Measurements from ENCODE around the gene PLD2. TPM values are rescaled to one million over a fixed set of nuclear protein-coding genes. Genes with fewer than 3 reads are reported as not detected.

PLD2 gene
- polyA plus RNA-seq, 2 donors: 66.9 to 67.4 TPM

GRCh38 chr17:4772235-4772613 is 34.7 kb upstream of the PLD2 start:
- H3K27me3 ChIP-seq (ENCODE audit: control insufficient read depth in 1 of 2, insufficient read depth in 2 of 2, low read length in 2 of 2): peaks cover 0 to 3% of the 10 kb centered on the region in 2 donors
- 60 to 62% methylated on average over 10 of the region's 10 CpGs for WGBS, 2 donors
- H3K4me1 ChIP-seq (ENCODE audit: control insufficient read depth in 2 of 2, insufficient read depth in 2 of 2, low read length in 1 of 2): peaks cover 0 to 5% of the 10 kb centered on the region in 2 donors
- H3K9me3 ChIP-seq (ENCODE audit: control insufficient read depth in 2 of 2, insufficient read depth in 1 of 2, low read depth in 1 of 2, low read length in 1 of 2): no peaks in the 10 kb centered on the region
- no peaks in the 10 kb centered on the region for H3K36me3 ChIP-seq (ENCODE audit: control insufficient read depth in 2 of 2, insufficient read depth in 2 of 2, low read length in 1 of 2)
- no peak overlapping the region for H3K4me3 ChIP-seq (ENCODE audit: low read depth in 1 of 2, low read length in 2 of 2)
- H3K27ac ChIP-seq (ENCODE audit: low read depth in 2 of 2, low read length in 1 of 2): no peak overlapping the region

DNA sequence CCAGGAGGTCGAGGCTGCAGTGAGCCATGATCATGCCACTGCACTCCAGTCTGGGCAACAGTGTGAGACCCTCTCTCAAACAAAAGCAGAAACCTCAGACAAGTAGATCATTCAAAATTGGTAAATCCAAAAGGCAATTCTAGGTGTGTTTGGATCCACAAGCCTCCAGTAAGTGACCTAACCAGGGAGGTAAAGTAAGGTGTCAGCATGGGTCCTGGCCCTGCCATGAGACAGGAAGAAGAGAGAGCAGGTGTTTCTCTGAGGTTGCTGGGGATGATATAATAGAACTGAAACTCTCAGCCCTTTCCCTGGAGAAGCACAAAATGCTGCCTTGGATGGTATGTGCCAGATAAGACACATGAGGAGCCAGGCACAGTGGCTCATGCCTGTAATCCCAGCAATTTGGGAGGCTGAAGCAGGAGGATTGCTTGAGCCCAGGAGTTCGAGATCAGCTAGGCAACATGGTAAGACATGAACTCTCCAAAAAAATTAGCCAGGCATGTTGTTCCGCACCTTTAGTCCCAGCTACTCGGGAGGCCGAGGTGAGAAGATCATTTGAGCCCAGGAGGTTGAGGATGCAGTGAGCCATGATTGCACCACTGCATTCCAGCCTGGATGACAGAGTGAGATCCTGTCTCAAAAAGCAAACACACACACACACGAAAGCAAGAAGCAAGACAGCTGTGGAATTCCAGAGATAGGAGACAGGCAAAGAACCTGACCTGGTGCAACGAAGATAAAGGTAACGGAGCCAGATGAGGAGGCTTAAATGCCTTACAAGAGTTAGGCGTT is 28.8 kb upstream of the PLD2 start:
- peaks cover 0 to 4% of the 10 kb centered on the region in 2 donors for H3K9me3 ChIP-seq (ENCODE audit: control insufficient read depth in 2 of 2, insufficient read depth in 1 of 2, low read depth in 1 of 2, low read length in 1 of 2)
- no peaks in the 10 kb centered on the region for H3K36me3 ChIP-seq (ENCODE audit: control insufficient read depth in 2 of 2, insufficient read depth in 2 of 2, low read length in 1 of 2)
- no peaks in the 10 kb centered on the region for H3K4me1 ChIP-seq (ENCODE audit: control insufficient read depth in 2 of 2, insufficient read depth in 2 of 2, low read length in 1 of 2)
- WGBS, 2 donors: 62 to 69% methylated on average over 9 of the region's 9 CpGs
- no peak overlapping the region for H3K27ac ChIP-seq (ENCODE audit: low read depth in 2 of 2, low read length in 1 of 2)
- no peak overlapping the region for H3K4me3 ChIP-seq (ENCODE audit: low read depth in 1 of 2, low read length in 2 of 2)
- H3K27me3 ChIP-seq (ENCODE audit: control insufficient read depth in 1 of 2, insufficient read depth in 2 of 2, low read length in 2 of 2): peaks cover 0 to 6% of the 10 kb centered on the region in 2 donors

GRCh38 chr17:4780325-4780955 is 26.5 kb upstream of the PLD2 start:
- Histone ChIP-seq H3K4me1 (ENCODE audit: control insufficient read depth in 2 of 2, insufficient read depth in 2 of 2, low read length in 1 of 2) (peaks cover 0 to 1% of the 10 kb centered on the region in 2 donors), H3K4me3 (ENCODE audit: low read depth in 1 of 2, low read length in 2 of 2) (no peak overlapping the region), H3K9me3 (ENCODE audit: control insufficient read depth in 2 of 2, insufficient read depth in 1 of 2, low read depth in 1 of 2, low read length in 1 of 2) (peaks cover 0 to 4% of the 10 kb centered on the region in 2 donors), H3K27ac (ENCODE audit: low read depth in 2 of 2, low read length in 1 of 2) (no peak overlapping the region), H3K36me3 (ENCODE audit: control insufficient read depth in 2 of 2, insufficient read depth in 2 of 2, low read length in 1 of 2) (no peaks in the 10 kb centered on the region), H3K27me3 (ENCODE audit: control insufficient read depth in 1 of 2, insufficient read depth in 2 of 2, low read length in 2 of 2) (peaks cover 0 to 3% of the 10 kb centered on the region in 2 donors)
- 77 to 78% methylated on average over 11 of the region's 11 CpGs for WGBS, 2 donors

DNA sequence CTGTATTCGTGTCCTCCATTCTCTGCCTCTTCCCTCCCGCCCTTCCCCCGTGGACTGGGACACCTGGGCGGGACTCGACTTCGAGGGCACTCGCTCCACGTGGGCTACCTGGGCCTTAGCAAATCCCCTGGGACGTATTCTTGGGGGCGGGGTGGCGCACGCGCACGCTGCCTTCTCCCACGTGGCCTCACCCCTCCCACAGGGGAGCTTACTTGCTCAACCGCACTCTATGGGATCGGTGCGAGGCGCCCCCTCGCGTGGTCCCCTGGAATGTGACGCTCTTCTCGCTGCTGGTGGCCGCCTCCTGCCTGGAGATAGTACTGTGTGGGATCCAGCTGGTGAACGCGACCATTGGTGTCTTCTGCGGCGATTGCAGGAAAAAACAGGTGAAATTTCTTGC is 24.3 kb upstream of the PLD2 start:
- Histone ChIP-seq H3K27me3 (ENCODE audit: control insufficient read depth in 1 of 2, insufficient read depth in 2 of 2, low read length in 2 of 2) (peaks cover 0 to 3% of the 10 kb centered on the region in 2 donors), H3K27ac (ENCODE audit: low read depth in 2 of 2, low read length in 1 of 2) (no peak overlapping the region), H3K4me1 (ENCODE audit: control insufficient read depth in 2 of 2, insufficient read depth in 2 of 2, low read length in 1 of 2) (peaks cover 6 to 7% of the 10 kb centered on the region in 2 donors), H3K9me3 (ENCODE audit: control insufficient read depth in 2 of 2, insufficient read depth in 1 of 2, low read depth in 1 of 2, low read length in 1 of 2) (peaks cover 0 to 4% of the 10 kb centered on the region in 2 donors), H3K4me3 (ENCODE audit: low read depth in 1 of 2, low read length in 2 of 2) (no peak overlapping the region), H3K36me3 (ENCODE audit: control insufficient read depth in 2 of 2, insufficient read depth in 2 of 2, low read length in 1 of 2) (no peaks in the 10 kb centered on the region)
- WGBS, 2 donors: 38 to 42% methylated on average over 28 of the region's 28 CpGs

- Histone ChIP-seq H3K27me3 (ENCODE audit: control insufficient read depth in 1 of 2, insufficient read depth in 2 of 2, low read length in 2 of 2) (peaks cover 0 to 3% of the 10 kb centered on the region in 2 donors), H3K4me1 (ENCODE audit: control insufficient read depth in 2 of 2, insufficient read depth in 2 of 2, low read length in 1 of 2) (peaks cover 13 to 15% of the 10 kb centered on the region in 2 donors), H3K27ac (ENCODE audit: low read depth in 2 of 2, low read length in 1 of 2) (no peak overlapping the region), H3K36me3 (ENCODE audit: control insufficient read depth in 2 of 2, insufficient read depth in 2 of 2, low read length in 1 of 2) (no peaks in the 10 kb centered on the region), H3K9me3 (ENCODE audit: control insufficient read depth in 2 of 2, insufficient read depth in 1 of 2, low read depth in 1 of 2, low read length in 1 of 2) (peaks cover 0 to 4% of the 10 kb centered on the region in 2 donors), H3K4me3 (ENCODE audit: low read depth in 1 of 2, low read length in 2 of 2) (peak overlapping the region; percentile 3 to 13)
- 18 to 22% methylated on average over 61 of the region's 61 CpGs for WGBS, 2 donors
Measured at GRCh38 chr17:4785311-4786105, 21.4 kb upstream of the PLD2 start.

DNA sequence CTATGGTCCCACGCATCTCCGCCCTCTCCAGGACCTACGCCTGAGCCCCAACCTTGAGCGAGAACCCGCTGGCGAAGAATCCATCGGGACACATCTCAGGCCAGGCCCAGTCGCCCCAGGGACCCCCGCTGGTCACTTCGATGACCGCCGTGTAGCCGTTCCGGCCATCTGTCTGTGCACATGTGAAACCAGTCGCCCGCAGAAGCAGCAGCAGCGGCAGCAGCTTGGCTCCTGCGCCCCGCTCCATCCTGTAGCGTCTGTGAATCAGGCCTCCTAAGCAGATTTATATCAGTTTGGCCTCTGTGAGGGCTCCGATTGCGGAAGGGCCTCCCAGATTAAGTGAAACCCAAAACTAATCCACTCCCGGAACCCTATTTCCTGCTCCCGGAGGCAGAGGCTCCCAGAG is 20.8 kb upstream of the PLD2 start, which contains the start of gene VMO1:
VMO1 (minus strand) TSS at position 259 of the 406 bp plus-strand sequence; CDS start at position 247, 12 bp downstream.
- Histone ChIP-seq H3K27me3 (ENCODE audit: control insufficient read depth in 1 of 2, insufficient read depth in 2 of 2, low read length in 2 of 2) (peaks cover 0 to 3% of the 10 kb centered on the region in 2 donors), H3K4me1 (ENCODE audit: control insufficient read depth in 2 of 2, insufficient read depth in 2 of 2, low read length in 1 of 2) (peaks cover 13 to 15% of the 10 kb centered on the region in 2 donors), H3K27ac (ENCODE audit: low read depth in 2 of 2, low read length in 1 of 2) (peak within 1 kb of the TSS in 1 of 2 donors; percentile 50), H3K36me3 (ENCODE audit: control insufficient read depth in 2 of 2, insufficient read depth in 2 of 2, low read length in 1 of 2) (no peaks in the 10 kb centered on the region), H3K9me3 (ENCODE audit: control insufficient read depth in 2 of 2, insufficient read depth in 1 of 2, low read depth in 1 of 2, low read length in 1 of 2) (peaks cover 0 to 4% of the 10 kb centered on the region in 2 donors), H3K4me3 (ENCODE audit: low read depth in 1 of 2, low read length in 2 of 2) (peak within 1 kb of the TSS; percentile 3 to 16)
- 16 to 19% methylated on average over 24 of the region's 24 CpGs for WGBS, 2 donors

DNA sequence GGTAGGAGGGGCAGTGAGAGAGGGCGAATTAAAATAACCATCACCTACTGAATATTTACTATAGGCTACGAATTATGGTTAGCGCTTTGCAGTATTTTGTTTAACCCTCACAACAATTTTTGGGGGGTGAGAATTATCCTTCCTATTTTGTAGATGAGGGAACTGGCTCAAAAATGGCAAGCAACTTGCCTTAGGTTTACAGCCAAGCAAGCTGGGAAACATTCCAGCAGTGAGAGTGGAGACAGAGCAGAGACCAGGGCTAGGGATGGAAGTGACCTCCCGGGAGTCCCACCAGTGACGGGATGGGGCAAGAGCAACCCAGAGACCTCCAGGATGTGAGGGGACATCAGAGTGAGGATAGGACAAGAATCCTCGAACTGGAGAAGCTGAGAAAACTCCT is 20.4 kb upstream of the PLD2 start:
- no peaks in the 10 kb centered on the region for H3K36me3 ChIP-seq (ENCODE audit: control insufficient read depth in 2 of 2, insufficient read depth in 2 of 2, low read length in 1 of 2)
- peak overlapping the region in 1 of 2 donors; percentile 16 for H3K4me3 ChIP-seq (ENCODE audit: low read depth in 1 of 2, low read length in 2 of 2)
- peak overlapping the region in 1 of 2 donors; percentile 50 for H3K27ac ChIP-seq (ENCODE audit: low read depth in 2 of 2, low read length in 1 of 2)
- peaks cover 0 to 4% of the 10 kb centered on the region in 2 donors for H3K9me3 ChIP-seq (ENCODE audit: control insufficient read depth in 2 of 2, insufficient read depth in 1 of 2, low read depth in 1 of 2, low read length in 1 of 2)
- H3K4me1 ChIP-seq (ENCODE audit: control insufficient read depth in 2 of 2, insufficient read depth in 2 of 2, low read length in 1 of 2): peaks cover 13 to 15% of the 10 kb centered on the region in 2 donors
- 19 to 35% methylated on average over 6 of the region's 6 CpGs for WGBS, 2 donors
- peaks cover 0 to 3% of the 10 kb centered on the region in 2 donors for H3K27me3 ChIP-seq (ENCODE audit: control insufficient read depth in 1 of 2, insufficient read depth in 2 of 2, low read length in 2 of 2)

DNA sequence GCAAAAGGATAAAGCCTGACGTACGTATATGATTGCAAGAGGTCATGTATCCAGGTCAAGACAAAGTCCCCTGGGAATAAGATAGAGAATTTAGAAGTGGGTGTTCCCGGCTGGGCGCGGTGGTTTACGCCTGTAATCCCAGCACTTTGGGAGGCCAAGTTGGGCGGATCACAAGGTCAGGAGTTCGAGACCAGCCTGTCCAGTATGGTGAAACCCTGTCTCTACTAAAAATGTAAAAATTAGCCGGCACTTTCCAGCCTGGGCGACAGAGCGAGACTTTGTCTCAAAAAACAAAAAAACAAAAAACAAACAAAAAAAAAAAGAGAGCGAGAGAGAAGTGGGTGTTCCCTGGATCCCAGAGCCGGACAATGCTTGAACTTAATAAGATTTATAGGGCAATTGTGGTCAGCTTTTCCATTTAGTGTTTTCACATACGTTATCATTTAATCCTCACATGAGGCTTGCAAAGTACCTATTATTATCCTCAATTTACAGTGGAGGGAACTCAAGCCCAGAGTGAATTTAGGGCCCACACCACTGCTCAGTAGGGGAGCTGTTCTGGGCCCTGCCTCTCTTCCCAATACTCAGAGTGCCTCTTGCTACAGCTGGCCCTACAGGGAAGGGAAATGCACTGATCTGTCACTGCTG is 18.7 kb upstream of the PLD2 start:
- H3K36me3 ChIP-seq (ENCODE audit: control insufficient read depth in 2 of 2, insufficient read depth in 2 of 2, low read length in 1 of 2): no peaks in the 10 kb centered on the region
- H3K9me3 ChIP-seq (ENCODE audit: control insufficient read depth in 2 of 2, insufficient read depth in 1 of 2, low read depth in 1 of 2, low read length in 1 of 2): no peaks in the 10 kb centered on the region
- WGBS, 2 donors: 74 to 76% methylated on average over 14 of the region's 14 CpGs
- H3K27ac ChIP-seq (ENCODE audit: low read depth in 2 of 2, low read length in 1 of 2): peak overlapping the region in 1 of 2 donors; percentile 99
- H3K4me3 ChIP-seq (ENCODE audit: low read depth in 1 of 2, low read length in 2 of 2): peak overlapping the region in 1 of 2 donors; percentile 69
- peaks cover 13 to 15% of the 10 kb centered on the region in 2 donors for H3K4me1 ChIP-seq (ENCODE audit: control insufficient read depth in 2 of 2, insufficient read depth in 2 of 2, low read length in 1 of 2)
- H3K27me3 ChIP-seq (ENCODE audit: control insufficient read depth in 1 of 2, insufficient read depth in 2 of 2, low read length in 2 of 2): no peaks in the 10 kb centered on the region

Data from esophagus (tissue), 2 donors.